NCI-H1436 treated with DMSO at 0.1 percent for 48 hours (cell line): ENCODE results near the gene PLCG2.
"Not testable (repeated sequence)": the region's sequence is repeated elsewhere in the genome, so short reads cannot be mapped to it uniquely, and the experiment has no call there.

Experiments used
- DNase-seq: peaks from one replicate; lab custom pipeline; 2025; lab: John Stamatoyannopoulos, UW

PLCG2 gene

DNA sequence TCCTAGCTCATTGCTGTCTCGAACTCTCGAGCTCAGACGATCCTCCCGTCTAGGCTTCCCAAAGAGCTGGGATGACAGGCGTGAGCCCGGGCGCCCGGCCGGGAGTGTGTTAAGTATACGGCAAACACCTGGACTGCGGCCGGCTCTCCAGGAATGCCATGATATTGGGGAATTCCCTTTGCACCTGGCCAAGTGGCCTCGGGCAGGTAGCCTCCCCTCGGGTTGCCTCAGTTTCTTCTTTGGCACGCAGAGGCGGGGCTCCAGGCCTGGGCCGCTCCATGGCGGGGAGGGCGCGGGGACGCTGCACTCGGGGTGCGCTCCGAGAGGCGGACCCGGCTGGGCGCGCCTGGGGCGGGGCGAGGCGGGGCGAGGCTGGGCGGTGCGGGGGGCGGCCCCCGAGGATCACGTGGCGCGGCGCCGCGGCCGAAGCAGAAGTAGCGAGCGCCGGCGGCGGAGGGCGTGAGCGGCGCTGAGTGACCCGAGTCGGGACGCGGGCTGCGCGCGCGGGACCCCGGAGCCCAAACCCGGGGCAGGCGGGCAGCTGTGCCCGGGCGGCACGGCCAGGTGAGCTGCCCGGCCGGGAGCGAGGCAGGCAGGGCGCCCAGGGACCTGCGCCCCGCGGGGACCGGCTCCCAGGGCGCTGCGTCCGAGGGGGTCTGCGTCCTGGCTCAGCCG lies at the start of gene PLCG2:
PLCG2 (plus strand) TSS at position 431 of the 675 bp plus-strand sequence. CDS start 6,699 bp downstream, outside the sequence.
- DNase-seq: no peak

DNA sequence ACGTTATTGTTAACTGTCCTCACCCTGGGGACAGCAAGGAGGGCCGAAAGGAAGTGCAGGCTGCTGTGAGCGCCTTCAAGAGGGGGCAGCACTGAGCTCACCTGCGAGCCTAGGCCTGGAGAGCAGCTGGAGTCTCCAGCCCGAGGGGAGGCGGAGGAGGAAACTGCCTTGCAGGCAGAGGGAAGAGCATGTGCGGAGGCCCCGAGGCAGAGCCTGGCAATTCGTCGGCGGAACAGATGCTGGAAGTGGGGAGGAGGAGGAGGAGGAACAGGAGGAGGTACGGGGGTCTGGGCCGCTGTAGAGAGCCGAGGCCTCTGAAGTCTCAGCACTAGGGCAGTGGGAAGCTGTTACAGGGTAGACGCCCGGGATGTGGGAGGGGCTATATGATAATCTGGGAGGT lies 49.6 kb upstream of the PLCG2 start:
- DNase-seq: no peak

DNA sequence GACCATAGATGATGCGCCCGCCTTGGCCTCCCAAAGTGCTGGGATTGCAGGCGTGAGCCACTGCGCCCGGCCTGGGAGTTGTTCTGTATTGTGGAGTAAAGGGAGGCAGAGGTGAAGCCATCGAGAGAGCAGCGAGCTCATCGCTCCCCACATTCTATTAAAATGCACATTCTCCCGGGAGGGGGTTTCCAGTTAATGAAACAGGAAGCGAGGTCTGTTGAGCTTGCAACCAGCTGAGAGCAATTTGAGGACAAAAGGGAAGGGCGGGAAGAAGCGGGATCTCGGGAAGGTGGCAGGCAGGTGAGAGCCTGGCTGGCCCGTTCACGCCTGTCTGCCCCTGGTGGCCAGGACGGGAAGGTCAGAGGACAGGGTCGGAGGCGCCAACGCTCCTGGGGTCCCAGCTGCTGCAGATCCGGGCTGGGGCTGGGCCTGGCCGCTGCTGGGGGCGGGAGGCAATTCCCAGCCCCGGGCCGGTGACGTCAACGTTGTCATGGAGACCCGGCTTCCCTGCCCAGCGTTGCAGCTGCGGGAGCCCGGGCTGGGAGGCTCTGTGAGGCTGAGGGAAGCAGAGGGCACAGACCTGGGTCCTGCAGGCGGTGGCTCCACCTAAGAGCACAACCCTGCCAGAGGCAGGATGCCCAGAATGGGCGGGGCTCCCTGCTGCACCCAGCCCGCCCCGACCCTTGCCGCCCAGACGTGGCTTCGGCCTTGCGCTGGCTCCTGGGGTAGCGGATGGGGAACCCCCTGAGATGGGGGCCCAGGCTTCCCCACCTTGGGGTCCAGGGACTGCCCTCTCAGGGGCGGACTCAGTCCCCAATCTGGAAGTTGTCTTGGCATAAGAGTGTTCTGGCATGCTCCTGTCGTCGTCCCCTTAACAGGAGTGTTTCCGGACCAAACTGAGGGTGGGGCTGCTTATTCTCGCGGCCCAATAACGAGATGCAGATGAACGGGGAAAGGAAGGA lies 48.7 kb upstream of the PLCG2 start:
- peak; percentile 57 for DNase-seq

DNA sequence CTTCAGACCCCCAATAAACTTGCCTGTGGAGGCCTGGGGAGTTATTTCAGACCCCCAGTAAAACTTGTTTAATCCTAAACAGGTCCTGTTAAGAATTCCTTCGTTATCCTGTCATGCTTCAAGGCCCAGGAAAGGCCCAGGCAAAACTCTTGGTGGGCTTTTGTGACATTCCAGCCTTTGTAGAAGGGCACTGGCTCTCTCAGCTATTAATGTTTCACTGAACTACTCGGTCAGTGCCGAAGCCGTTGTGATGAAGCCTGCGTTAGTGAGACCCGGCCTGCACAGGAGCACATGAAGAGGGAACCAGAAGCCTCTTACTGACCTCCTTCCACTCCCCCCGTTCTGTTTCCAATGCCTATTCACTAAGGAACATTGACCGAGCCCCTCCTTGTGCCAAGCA lies 47.4 kb upstream of the PLCG2 start:
- no peak for DNase-seq

DNA sequence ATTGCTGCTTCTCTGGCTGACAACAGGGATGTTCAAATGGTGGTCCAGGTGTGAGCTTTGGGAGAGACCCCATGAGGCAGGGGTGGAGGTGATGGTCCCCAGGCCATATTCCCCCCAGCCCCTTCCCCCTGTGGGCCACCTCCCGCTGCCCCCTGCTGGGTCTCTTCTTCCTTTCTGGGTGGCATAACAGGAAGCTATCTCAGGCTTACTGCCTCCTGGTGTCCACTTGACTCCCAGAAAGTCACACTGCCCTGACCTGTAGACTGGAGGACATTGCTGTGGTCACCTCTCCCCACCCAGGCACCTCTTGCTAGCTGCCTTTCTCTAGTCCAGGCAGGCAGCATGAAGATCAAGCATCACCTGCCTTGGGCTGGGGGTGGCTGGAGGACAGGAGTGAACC lies 46.4 kb upstream of the PLCG2 start:
- no peak for DNase-seq

DNA sequence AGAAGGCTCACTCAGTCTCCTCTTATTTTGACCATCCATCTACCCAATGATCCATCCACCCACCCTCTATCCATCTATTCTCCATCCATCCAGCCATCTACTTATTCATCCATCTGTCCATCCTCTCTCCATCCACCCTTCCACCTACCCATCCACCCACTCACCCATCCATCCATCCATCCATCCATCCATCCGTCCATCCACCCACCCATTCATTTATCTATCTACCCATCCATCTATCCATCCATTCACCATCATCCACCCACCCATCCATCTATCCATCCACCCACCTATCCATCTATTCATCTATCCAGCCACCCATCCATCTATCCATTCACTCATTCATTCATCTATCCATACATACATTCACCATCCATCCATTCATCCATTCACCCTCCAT lies 45.8 kb upstream of the PLCG2 start:
- no peak for DNase-seq

DNA sequence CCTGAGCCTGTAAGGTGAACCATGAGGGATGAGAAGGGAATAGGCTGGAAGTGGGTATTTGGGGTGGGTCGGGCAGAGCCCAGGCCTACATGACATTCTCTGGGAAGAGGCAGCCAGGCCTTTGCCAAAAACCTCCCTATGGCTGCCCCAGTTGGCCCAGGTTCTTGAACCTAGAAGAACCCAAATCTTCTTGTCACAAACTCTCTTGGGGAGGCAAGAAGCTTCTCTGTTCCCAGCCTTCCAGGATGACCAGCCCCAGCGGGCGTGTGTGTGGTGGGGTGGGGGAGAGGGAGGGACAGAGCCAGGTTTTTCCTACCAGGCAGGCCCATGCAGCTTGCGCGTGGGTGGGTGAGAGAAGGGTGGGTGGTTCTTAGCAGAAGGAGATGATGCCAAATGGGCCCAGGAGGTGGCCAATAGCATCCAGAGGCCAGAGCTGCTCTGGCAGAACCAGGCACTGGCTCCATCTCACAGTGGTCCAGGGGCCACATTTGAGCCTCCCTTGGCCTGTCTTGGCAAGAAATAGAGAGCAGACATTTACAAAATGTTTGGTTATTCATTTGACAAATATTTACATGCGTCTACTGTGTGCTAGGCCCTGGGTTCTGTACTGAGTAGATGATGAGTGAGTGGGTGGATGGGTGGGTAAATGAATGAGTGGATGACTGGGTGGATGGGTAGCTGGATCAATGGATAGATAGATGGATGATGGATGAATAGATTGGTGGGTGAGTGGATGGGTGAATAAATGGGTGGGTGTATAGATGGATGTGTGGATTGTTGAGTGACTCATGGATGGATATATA lies 44.3 kb upstream of the PLCG2 start:
- DNase-seq: no peak

DNA sequence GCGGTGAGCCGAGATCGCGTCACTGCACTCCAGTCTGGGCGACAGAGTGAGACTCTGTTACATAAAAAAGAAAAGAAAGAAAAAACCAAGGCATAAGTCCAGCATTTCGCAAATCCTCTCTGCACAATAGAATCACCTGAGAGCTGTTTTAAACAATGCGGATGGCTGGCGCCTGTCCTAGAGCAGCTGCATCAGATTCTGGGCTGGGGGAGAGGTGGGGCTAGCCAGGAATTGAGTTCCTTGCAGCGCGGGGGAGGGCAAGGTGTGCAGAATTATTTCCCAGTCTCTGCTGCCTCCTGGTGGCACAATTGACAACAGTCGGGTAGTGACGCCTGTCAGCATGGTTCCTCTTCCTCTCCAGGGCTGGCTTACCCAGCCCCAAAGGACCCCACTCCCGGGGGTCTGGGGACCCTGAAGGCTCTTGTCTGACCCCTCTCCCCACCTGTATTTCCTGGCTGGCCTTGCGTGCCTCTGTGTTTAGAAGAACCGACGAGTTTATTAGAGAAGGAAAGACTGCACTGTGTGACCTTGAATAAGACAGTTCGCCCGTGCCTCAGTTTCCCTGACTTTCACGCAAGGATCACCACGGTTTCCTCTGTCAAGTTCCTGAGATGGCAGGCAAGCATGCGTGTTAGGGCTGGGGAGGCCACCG lies 41.1 kb upstream of the PLCG2 start:
- peak; percentile 73 for DNase-seq

DNA sequence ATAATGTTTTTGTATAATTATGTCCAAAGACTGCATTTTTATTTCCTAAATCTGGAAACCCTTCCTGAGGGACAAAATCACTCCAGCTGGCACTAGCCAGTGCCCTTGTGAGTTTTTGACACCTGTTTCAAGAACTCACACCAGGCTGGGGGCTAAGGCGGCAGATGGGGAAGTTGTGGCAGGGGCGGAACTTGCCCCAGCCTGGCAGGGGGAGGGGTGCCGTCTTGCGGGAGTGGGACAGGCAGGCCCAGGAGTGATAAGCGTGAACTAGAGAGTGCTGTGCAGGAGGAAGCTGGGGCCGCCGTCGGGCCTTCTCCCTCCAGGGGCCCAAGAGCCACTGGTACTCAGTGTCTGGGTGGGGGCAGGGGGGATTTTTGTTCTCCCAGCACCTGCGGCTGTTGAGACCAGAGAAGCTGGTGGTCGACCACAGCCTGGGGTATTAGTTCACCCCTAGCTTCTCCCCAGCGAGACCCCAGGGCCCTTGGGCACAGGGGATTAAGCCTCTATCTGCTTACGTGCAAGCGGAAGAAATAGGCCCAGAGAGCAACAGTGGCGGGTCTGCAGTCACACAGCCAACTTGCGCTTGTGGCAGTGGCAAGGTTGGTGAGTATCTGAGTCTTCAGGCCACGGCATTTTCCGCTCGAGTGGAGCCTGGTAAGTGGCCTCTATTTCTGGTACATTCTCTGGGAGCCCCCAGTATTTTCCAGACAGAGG lies 40.2 kb upstream of the PLCG2 start:
- DNase-seq: no peak

DNA sequence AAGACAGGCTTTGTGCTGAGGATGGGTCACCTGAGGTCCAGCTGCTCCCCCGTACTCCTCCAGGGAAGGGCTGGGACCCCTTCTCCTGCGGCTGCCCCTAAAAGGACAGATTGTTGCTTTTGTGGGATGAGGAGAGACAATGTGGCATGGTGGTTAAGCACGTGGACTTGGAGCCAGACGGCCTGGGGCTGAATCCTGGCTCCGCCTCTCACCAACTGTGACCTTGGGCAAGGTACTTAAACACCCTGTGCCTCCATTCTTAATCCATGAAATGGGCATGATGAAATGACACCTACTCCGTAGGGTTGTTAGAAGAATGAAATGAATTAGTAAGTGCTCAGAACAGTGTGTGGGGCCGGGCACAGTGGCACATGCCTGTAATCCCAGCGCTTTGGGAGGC lies 39.6 kb upstream of the PLCG2 start:
- DNase-seq: no peak

DNA sequence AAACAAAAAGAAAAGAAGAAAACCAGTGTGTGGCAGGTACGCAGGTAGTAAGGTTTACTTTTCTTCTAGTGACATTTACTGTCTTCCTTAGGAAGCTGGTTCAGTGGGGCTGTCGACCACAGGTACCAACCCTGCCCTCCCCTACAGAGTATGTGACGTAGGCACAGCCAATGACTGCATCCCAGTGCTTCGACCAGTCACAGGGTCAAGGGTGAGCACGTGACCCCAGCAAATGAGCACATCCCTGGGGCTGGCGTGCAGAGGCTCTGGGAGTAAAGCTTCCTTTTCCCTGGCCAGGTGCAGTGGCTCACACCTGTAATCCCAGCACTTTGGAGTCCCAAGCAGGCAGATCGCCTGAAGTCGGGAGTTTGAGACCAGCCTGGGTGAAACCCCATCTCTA lies 38.9 kb upstream of the PLCG2 start:
- no peak for DNase-seq

DNA sequence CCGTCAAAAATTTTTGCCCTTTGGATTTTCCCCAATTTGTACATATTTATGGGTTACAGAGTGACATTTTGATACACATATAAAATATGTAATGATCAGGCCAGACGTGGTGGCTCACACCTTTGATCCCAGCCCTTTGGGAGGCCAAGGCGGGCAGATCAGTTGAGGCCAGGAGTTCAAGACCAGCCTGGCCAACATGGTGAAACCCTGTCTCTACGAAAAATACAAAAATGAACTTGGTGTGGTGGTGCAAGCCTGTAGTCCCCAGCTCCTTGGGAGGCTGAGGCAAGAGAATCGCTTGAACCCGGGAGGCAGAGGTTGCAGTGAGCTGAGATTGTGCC lies 37.7 kb upstream of the PLCG2 start:
- not testable (repeated sequence) for DNase-seq

DNA sequence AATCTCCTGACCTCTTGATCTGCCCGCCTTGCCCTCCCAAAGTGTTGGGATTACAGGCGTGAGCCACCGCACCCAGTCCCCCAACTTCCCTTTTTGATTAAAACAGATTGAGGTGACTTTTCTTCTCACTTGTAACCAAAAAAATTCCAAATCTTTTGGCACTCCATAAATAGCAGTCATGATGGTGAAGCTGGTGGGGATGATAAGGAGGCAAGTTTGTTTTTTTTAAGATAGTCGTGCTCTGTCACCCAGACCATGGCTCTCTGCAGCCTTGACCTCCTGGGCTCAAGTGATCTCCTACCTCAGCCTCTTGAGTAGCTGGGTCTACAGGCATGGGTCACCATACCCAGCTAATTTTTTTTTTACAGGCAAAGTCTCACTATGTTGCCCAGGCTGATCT lies 34.7 kb upstream of the PLCG2 start:
- DNase-seq: no peak

DNA sequence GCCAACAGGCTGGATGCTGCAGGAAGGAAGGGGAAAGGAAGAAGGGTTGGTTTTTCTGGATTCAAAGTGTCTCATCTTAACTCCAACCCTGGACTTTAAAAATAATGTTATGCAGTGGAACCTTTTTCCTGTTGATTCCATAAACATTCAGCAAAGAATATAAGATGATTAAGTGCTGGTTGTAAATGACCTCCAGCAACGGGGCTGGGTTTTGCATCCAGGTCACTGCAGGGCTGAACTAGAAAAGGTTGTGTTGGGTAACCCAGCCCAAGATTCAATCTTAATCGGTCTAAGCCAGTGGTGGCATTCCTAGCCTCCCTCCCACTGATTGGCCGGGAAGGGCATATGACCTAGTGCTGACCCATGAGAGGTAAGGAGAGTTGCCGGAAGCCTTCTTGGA lies 34.2 kb upstream of the PLCG2 start:
- DNase-seq: no peak

DNA sequence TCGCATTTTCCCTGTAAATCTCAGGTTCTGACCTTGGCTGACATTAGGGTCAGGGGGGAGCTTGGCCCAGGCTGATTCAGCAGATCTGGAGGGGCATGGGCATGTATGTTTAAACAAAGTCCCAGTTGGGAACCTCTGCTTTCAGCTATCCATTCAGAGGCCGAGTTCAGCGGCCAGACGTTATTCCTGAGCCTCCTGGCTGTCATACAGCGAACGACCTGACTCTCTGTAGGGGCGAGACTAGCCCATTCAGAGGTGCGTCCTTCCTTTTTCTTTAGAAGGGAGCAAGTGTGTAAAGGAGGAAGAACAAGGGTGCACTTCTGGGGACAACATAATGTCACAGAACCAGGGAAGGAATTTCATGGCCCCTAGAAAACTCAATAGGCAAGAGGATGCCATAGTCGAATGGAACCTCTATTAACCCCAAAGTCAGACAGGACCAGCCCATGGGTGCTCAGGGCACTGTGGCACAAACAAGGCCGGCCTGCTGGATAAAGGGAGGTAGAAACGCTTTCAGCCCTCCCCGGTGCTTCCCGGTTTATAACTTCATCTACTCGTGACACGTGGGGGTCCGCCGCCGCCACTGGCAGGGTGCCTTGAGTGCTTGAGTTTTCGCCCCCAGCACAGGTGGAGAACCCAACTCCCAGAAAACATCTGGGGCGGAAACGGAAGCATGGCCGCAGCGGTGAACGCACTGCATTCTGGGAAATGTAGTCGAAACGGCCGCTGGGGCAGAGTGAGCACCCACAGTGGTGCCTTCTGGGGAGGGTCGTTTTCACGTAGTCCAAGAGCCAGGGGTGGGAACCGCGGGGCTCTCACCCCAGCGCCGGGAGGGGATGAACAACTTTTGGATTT lies 33.2 kb upstream of the PLCG2 start:
- DNase-seq: no peak

DNA sequence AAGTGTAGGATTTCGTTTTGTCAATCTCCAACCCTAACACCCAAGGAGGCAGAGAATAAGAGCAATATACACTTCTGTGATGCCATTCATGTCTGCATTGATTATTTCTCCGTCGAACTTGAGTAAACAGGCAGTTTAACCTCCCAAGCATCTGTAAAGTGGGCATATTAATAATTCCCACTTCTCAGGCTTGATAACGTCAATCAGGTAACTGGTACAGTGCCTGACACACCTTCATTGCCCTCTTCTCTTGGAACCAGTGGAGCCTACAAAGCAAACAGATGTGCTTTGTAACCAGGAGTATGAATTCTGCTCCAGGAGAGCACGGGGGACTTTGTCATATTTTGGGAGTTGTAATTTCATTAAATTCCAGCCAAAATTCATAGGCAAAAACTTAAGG lies 32.5 kb upstream of the PLCG2 start:
- DNase-seq: no peak

DNA sequence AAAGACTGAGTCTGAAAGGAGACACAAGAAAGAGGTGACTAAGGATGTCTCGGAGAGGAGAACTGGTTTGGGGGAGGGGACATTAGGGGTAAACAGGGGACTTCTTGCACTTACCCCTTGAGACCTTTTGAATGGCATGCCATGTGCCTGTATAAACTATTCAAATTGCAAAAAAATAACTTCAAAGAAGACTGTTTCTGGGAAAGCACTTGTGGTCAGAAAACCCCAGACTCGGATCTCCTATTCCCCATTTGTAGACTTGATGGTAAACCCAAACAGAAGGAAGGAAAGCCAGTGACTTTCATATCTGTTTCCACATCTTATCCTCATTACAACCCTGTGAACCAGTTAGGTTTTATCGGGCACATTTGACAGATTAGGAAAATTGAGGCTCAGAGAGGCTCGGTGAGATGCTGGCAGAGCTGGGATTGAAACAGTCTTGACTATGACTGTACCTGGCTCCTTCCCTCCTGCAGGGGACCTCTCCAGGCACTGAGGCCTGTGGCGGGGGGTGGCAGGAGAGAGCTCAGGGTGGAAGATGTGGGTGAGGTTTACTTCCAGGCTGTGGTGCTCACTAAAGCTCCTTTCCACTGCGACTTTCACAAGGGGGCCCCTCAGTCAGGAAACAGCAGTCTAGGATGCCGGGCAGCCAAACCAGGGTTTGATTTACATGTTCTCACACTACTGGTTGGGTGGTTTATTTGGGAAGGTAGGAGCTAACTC lies 30.5 kb upstream of the PLCG2 start:
- DNase-seq: no peak

DNA sequence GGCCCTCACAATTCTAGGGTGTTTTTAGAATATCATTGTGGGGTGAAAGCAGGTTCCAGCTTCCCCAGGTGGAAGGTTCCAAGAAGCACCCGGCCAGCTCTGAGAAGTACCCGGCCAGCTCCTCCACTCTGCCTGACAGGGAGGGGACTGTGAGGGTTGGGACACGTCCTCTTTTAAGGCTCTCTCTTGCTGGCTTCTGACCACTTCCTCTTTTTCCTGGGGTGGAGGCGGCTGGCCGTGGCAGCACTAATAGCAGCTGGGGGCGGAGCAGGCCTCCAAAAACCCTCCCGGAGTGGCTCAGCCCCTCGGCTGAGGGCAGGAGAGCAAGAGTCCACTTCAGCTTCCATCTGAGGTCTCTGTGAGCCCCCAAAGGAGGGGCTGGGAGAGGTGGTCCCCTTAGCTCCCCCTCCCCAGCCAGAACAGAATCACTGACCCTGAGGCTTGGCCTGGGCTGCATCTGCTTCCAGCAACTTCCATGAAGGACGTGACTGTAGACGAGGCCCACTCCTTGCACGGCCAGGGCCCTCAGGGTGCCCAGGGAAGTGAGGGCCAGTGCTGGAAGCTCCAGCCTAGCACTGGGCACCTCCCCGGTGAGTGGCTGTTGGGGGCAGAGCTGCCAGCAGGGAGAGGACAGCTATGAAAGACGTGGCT lies 26.7 kb upstream of the PLCG2 start:
- DNase-seq: no peak

DNA sequence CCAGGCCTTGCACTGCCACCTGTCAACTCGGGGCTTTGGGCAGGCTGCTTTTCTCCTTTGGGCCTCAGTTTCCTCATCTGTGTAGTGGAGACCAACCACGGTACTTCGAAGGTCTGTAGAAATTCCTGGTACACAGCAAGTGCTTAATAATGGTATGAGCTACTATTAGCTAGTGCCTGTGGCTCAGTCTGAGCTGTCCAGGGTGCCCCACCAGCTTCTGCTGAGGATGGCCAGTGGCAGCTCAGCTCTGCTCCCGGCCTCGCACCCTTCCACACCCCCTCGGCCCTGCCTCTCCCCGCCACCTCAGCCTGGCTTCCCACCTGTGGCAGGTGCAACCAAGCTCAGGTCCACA lies 26.2 kb upstream of the PLCG2 start:
- DNase-seq: no peak
